Heart right ventricle (tissue), 16 donors: ENCODE data around the gene TTYH3. TPM values are rescaled to one million over a fixed set of nuclear protein-coding genes. Genes with fewer than 3 reads are reported as not detected.

Experiments
- ATAC-seq, 8 donors: fragments of 200-7000 bp; cut with Tn5 transposase; one replicate each; pipeline ENCODE4 v1.9.1; 2020; ENCODE audit warnings: mild to moderate bottlenecking in 8 of 8, moderate library complexity in 8 of 8, moderate number of reproducible peaks in 1 of 8
- DNase-seq, 2 donors: peaks; one replicate each; pipeline ENCODE4 v3.0.0-alpha.2; 2020
- H3K27ac ChIP-seq, 10 donors: fragments of 200-600 bp; sonication (generic) in 2 of 10; one replicate each; pipeline versions ENCODE4 v1.5.0 to v1.8.0; 2020 to 2022; ENCODE audit warnings: mild to moderate bottlenecking in 3 of 10
- H3K27me3 ChIP-seq, 7 donors: fragments of 200-600 bp; one replicate each; pipeline ENCODE4 v1.8.0; 2021 to 2022; ENCODE audit warnings: mild to moderate bottlenecking in 2 of 7
- H3K36me3 ChIP-seq, 9 donors: fragments of 200-600 bp; sonication (generic) in 1 of 9; one replicate each; pipeline versions ENCODE4 v1.5.0 to v1.8.0; 2020 to 2022; ENCODE audit warnings: mild to moderate bottlenecking in 2 of 9
- H3K4me1 ChIP-seq, 9 donors: fragments of 200-600 bp; sonication (generic) in 1 of 9; one replicate each; pipeline versions ENCODE4 v1.5.0 to v1.8.0; 2020 to 2022; ENCODE audit warnings: mild to moderate bottlenecking in 4 of 9
- H3K4me3 ChIP-seq, 10 donors: fragments of 200-600 bp; sonication (generic) in 2 of 10; one replicate each; pipeline versions ENCODE4 v1.5.0 to v1.8.0; 2020 to 2022; ENCODE audit warnings: mild to moderate bottlenecking in 7 of 10, moderate library complexity in 2 of 10
- H3K9me3 ChIP-seq, 11 donors: fragments of 200-600 bp in 10 of 11; sonication (generic) in 2 of 11; one replicate each; pipeline versions ENCODE4 v1.5.0 to v1.8.0; 2013 to 2022; ENCODE audit warnings: mild to moderate bottlenecking in 2 of 11, control low read depth in 1 of 11, moderate library complexity in 1 of 11
- WGBS, 2 donors: extraction: QIAGEN DNeasy Blood & Tissue Kit; methylation state at CpG; one replicate each; pipeline ENCODE4 v1.1.7; 2013; ENCODE audit warnings: inconsistent platforms in 1 of 2; 5-methylcytosine and 5-hydroxymethylcytosine counted together
- intact Hi-C, 10 donors: fragments of 100-400 bp; cut with DNase I; formaldehyde crosslinking; loops; one replicate each; pipeline versions ENCODE4 v1.11.1 to v1.14.2; 2022
- polyA plus RNA-seq, 2 donors: library from polyadenylated mRNA; stranded (reverse); fragments of 200-250 nt; gene quantifications; one replicate each; pipeline ENCODE4 v1.2.3, GENCODE V29; 2013
- total RNA-seq, 10 donors: library from RNA; stranded (reverse); fragmentation: NEBNext Ultra II Directional in 3 of 10; extraction: Animal tissue kit (Norgen Biotek cat#: 25700) in 3 of 10; gene quantifications; one replicate each; pipeline versions ENCODE4 v1.2.1 to v1.2.4, GENCODE V29; 2021 to 2023
- TF ChIP-seq, protein P1 (sequence below), 9 donors: fragments of 200-600 bp; sonication (generic) in 2 of 9; IDR thresholded peaks; one replicate each; pipeline versions ENCODE4 v1.5.0 to v1.8.0; 2021 to 2022; ENCODE audit warnings: antibody characterized with exemption in 9 of 9, mild to moderate bottlenecking in 5 of 9, moderate library complexity in 1 of 9
- donor health status: Arrhythmogenic right ventricular cardiomyopathy.
- donor health status: ischemic (EF 13 %, LVEDD 7.1; RV severe dilation, severe dysfunction).
- donor health status: healthy with polysubstance abuse.
- donor health status: DM: no; HTN: yes; CAD: no.
- donor health status: DM: no; HTN: no; CAD: no.
- donor health status: ischemic (EF 25% LVEDD 6.9; RV normal size, moderate dysfunction).
- donor health status: ischemic (EF 25% LVEDD 5.7; RV mildly dilated, moderate dysfunction).
- donor health status: healthy.
- donor health status: DM: yes; HTN: yes; CAD: no.
- donor health status: Ischemic cardiomyopathy.
- donor health status: ischemic (EF 35%, LVEDD 5.7; RV mildly dilated, moderate dysfunction).
- donor health status: nonischemic (EF 11% LVEDD 7.7; RV severe dilation, severe dysfunction).
- donor health status: DM: yes; HTN: yes; CAD: no.
- donor health status: PGD.
- donor health status: ischemic (EF 29% LVEDD 5.4; RV normal size, mild dysfunction).
- donor health status: nonischemic (EF 23%, LVEDD 6.1; RV moderate dilation, normal function).

TTYH3 gene
- total and polyA plus RNA-seq, 12 donors: 7.0 to 37.5 (median 9.0) TPM

- Histone ChIP-seq H3K4me3 (no peak overlapping the region), H3K36me3 (peaks cover 0 to 17% (median 0%) of the 10 kb centered on the region in 9 donors), H3K27ac (peak overlapping the region in 7 of 10 donors; percentile 4 to 96 (median 50)), H3K9me3 (no peaks in the 10 kb centered on the region), H3K27me3 (no peaks in the 10 kb centered on the region), H3K4me1 (peaks cover 30 to 92% (median 86%) of the 10 kb centered on the region in 9 donors)
- ATAC-seq (peak in 1 of 8 donors; percentile 27), DNase-seq (peak; percentile 59 to 81)
- intact Hi-C loops: no loop called here
- WGBS, 2 donors: 56 to 69% methylated on average over 22 of the region's 22 CpGs
- TF ChIP-seq, protein P1, sequence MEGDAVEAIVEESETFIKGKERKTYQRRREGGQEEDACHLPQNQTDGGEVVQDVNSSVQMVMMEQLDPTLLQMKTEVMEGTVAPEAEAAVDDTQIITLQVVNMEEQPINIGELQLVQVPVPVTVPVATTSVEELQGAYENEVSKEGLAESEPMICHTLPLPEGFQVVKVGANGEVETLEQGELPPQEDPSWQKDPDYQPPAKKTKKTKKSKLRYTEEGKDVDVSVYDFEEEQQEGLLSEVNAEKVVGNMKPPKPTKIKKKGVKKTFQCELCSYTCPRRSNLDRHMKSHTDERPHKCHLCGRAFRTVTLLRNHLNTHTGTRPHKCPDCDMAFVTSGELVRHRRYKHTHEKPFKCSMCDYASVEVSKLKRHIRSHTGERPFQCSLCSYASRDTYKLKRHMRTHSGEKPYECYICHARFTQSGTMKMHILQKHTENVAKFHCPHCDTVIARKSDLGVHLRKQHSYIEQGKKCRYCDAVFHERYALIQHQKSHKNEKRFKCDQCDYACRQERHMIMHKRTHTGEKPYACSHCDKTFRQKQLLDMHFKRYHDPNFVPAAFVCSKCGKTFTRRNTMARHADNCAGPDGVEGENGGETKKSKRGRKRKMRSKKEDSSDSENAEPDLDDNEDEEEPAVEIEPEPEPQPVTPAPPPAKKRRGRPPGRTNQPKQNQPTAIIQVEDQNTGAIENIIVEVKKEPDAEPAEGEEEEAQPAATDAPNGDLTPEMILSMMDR (IDR thresholded peaks at IDR 0.05): no peak
Measured at GRCh38 chr7:2635810-2636701, 4.3 kb downstream of the TTYH3 start.

DNA sequence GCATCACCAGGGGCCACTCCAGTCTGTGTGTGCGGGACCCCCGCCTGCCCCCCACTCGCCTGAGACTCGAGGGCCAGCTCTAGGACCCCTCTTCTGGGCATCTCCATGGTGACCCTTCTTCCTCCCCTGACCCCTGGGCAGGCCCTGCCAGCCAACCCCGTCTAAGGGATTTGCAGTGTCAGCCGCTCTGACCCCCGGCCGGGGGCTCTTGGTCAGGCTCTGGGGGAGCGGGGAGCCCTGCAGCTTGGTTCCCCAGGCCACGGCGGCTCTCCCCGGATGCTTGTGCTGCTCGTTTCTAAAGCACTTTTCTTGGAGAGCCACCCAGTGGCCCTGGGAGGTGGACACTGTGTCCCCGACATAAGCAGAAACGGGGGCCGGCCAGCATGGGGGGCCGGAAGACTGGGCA, 5.3 kb downstream of the TTYH3 start:
- DNase-seq (no peak), ATAC-seq (no peak)
- Histone ChIP-seq H3K4me3 (no peak overlapping the region), H3K9me3 (no peaks in the 10 kb centered on the region), H3K4me1 (peaks cover 35 to 98% (median 93%) of the 10 kb centered on the region in 9 donors), H3K27me3 (no peaks in the 10 kb centered on the region), H3K27ac (peak overlapping the region in 8 of 10 donors; percentile 9 to 96 (median 69)), H3K36me3 (peaks cover 0 to 17% (median 0%) of the 10 kb centered on the region in 9 donors)
- 82 to 89% methylated on average over 17 of the region's 17 CpGs for WGBS, 2 donors
- TF ChIP-seq, protein P1 (IDR thresholded peaks at IDR 0.05): no peak
- intact Hi-C loops: no loop called here

GRCh38 chr7:2637505-2638223, 5.9 kb downstream of the TTYH3 start:
- H3K27ac ChIP-seq: peak overlapping the region in 9 of 10 donors; percentile 6 to 96 (median 69)
- 63 to 65% methylated on average over 22 to 23 of the region's 23 CpGs for WGBS, 2 donors
- H3K9me3 ChIP-seq: no peaks in the 10 kb centered on the region
- peak overlapping the region in 2 of 10 donors; percentile 0 to 12 for H3K4me3 ChIP-seq
- intact Hi-C loops: no loop called here
- no peaks in the 10 kb centered on the region for H3K27me3 ChIP-seq
- peaks cover 36 to 100% (median 92%) of the 10 kb centered on the region in 9 donors for H3K4me1 ChIP-seq
- DNase-seq (peak; percentile 65 to 70), ATAC-seq (peak in 1 of 8 donors; percentile 3)
- TF ChIP-seq, protein P1 (IDR thresholded peaks at IDR 0.05): no peak
- H3K36me3 ChIP-seq: peaks cover 0 to 17% (median 0%) of the 10 kb centered on the region in 9 donors
